DMS 273 treated with DMSO at 0.1 percent for 48 hours (cell line): ENCODE data around the gene SMURF1.

Experiments used
- DNase-seq: peaks from one replicate; lab custom pipeline; 2025; lab: John Stamatoyannopoulos, UW

SMURF1 gene

GRCh38 chr7:98988641-98989040 is 155.3 kb downstream of the SMURF1 start:
- DNase-seq, result no peak

DNA sequence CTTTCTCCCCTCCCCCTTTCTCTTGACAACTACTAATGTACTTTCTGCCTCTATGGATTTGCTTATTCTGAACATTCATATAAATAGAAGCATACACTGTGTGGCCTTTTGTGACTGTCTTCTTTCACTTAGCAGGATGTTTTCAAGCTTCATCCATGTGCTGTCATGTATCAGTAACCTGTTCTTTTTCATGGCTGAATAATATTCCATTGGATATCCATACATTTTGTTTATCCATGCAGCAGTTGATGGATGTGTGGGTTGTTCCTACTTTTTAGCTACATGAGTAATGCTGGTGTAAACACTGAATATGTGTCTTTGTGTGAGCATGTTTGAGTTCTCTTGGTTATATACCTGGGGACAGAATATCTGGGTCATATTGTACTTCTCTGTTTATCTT is 158.0 kb downstream of the SMURF1 start:
- DNase-seq, result no peak

- no peak for DNase-seq
Measured at GRCh38 chr7:98985406-98985805, 158.5 kb downstream of the SMURF1 start.

GRCh38 chr7:98984126-98984525 is 159.8 kb downstream of the SMURF1 start:
- no peak for DNase-seq

DNA sequence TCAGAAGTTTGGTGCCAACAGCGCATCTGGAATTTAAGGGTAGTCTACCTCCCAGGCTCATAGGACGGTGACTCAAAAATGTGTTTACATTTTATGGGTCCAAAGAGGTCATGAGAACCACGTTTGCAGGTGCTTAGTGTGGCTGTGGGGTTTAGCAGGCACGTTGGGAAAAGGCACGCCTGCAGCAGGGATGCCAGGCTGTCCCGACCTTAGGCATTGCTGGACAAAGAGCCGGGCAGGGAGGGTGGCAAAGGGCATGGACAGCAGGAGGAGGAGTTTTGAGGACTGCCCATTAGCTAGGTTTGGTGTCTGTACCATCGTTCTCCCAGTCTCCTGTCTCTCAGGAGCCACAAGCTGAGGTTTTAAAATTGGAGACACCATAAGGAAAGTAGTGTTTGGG is 161.2 kb downstream of the SMURF1 start:
- no peak for DNase-seq

GRCh38 chr7:98981701-98982100 is 162.2 kb downstream of the SMURF1 start:
- DNase-seq, result no peak

DNA sequence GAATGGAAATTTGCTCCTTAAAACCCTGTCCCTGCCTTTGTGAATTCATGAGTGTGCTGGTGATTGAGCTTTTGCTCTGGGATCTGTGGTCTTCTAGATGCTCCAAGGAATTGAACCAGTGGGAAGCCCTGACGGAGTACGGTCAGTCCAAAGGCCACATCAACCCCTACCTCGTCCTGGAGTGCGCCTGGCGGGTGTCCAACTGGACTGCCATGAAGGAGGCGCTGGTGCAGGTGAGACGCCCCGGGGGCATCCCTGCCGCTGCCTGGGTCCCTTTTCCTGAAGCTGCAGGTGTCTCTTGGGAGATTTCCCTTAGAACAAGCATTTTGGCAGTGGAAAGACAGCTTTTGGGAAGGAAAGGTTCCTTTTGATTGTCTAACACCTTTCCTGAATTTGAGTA is 165.2 kb downstream of the SMURF1 start:
- no peak for DNase-seq
